ENCODE data around the gene TMEM233. TPM values are rescaled to one million over a fixed set of nuclear protein-coding genes. Genes with fewer than 3 reads are reported as not detected.
A peak's percentile ranks its signal among the peaks of the same experiment; 100 is the strongest.

Gene TMEM233
- total and polyA plus RNA-seq, 9 of the 15 experiments (the other 6 are each of a cell fraction or from before 2014, with no cell fraction given): 0.04 to 0.17 (median 0.07) TPM; not detected in 2

DNA sequence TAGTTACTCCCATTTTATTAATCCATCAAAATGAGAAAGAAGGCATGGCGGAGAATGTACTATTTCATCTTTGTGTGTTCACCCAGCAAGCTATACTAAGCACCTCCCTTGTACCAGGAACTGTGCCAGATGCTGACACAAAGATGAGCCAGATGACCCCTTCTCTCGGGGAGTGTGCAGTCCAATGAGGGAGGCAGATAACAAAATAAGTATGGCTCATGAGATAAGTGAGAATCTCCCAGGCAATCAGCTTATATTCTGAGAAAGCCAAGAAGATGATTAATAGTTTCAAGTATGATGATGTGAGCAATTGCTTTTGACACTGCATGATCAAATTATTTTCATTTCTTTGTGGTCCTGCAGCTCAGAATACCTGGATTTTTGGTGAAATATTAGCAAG is 1.3 kb upstream of the TMEM233 start (continued):
- TF ChIP-seq, protein P1, sequence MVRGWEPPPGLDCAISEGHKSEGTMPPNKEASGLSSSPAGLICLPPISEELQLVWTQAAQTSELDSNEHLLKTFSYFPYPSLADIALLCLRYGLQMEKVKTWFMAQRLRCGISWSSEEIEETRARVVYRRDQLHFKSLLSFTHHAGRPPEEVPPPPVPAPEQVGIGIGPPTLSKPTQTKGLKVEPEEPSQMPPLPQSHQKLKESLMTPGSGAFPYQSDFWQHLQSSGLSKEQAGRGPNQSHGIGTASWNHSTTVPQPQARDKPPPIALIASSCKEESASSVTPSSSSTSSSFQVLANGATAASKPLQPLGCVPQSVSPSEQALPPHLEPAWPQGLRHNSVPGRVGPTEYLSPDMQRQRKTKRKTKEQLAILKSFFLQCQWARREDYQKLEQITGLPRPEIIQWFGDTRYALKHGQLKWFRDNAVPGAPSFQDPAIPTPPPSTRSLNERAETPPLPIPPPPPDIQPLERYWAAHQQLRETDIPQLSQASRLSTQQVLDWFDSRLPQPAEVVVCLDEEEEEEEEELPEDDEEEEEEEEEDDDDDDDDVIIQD (CRISPR knock-in tag; IDR thresholded peaks at IDR 0.05): no peak
- TF ChIP-seq, protein P2, sequence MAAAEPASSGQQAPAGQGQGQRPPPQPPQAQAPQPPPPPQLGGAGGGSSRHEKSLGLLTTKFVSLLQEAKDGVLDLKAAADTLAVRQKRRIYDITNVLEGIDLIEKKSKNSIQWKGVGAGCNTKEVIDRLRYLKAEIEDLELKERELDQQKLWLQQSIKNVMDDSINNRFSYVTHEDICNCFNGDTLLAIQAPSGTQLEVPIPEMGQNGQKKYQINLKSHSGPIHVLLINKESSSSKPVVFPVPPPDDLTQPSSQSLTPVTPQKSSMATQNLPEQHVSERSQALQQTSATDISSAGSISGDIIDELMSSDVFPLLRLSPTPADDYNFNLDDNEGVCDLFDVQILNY (CRISPR knock-in tag; IDR thresholded peaks at IDR 0.05): no peak
- TF ChIP-seq PYGO2 (tag; IDR thresholded peaks at IDR 0.05) (0 out of 2 replicates have a peak, but pooled peaks have one; percentile 14), DMBX1 (CRISPR knock-in tag; IDR thresholded peaks at IDR 0.05; ENCODE audit: borderline replicate concordance) (no peak), HDAC1 (IDR thresholded peaks at IDR 0.05) (peak in 1 of 2 experiments; percentile 42; a peak in 1 of 4 replicates), NFRKB (IDR thresholded peaks at IDR 0.05; ENCODE audit: low read depth) (no peak), RBM22 (IDR thresholded peaks at IDR 0.05; ENCODE audit: low read depth, low read length, poor library complexity, severe bottlenecking) (no peak), ZNF507 (tag; conservative IDR thresholded peaks at IDR 0.05) (no peak), RBM34 (IDR thresholded peaks at IDR 0.05; ENCODE audit: borderline replicate concordance, insufficient read depth, low read length) (no peak), HNRNPH1 (optimal IDR thresholded peaks at IDR 0.05; ENCODE audit: low read depth, low read length) (no peak), RBBP5 (IDR thresholded peaks at IDR 0.05; ENCODE audit: borderline replicate concordance, insufficient read depth, low read length, poor library complexity, severe bottlenecking) (no peak), ZNF24 (IDR thresholded peaks at IDR 0.05) (no peak), ZNF444 (CRISPR knock-in tag; IDR thresholded peaks at IDR 0.05) (no peak), MEF2A (IDR thresholded peaks at IDR 0.05; ENCODE audit: control insufficient read depth, low read depth, low read length) (no peak), ZNF57 (CRISPR knock-in tag; IDR thresholded peaks at IDR 0.05) (no peak), XRCC5 (IDR thresholded peaks at IDR 0.05; ENCODE audit: low read depth, low read length) (no peak)
- TF ChIP-seq, protein P3, sequence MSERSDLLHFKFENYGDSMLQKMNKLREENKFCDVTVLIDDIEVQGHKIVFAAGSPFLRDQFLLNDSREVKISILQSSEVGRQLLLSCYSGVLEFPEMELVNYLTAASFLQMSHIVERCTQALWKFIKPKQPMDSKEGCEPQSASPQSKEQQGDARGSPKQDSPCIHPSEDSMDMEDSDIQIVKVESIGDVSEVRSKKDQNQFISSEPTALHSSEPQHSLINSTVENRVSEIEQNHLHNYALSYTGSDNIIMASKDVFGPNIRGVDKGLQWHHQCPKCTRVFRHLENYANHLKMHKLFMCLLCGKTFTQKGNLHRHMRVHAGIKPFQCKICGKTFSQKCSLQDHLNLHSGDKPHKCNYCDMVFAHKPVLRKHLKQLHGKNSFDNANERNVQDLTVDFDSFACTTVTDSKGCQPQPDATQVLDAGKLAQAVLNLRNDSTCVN (CRISPR knock-in tag; IDR thresholded peaks at IDR 0.05): no peak
- TF ChIP-seq, protein P4, sequence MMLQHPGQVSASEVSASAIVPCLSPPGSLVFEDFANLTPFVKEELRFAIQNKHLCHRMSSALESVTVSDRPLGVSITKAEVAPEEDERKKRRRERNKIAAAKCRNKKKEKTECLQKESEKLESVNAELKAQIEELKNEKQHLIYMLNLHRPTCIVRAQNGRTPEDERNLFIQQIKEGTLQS (IDR thresholded peaks at IDR 0.05): peak; percentile 47; the same call in 1 of the 2 replicates
- TF ChIP-seq, protein P4 (CRISPR knock-in tag; conservative IDR thresholded peaks at IDR 0.05): no peak
- TF ChIP-seq, protein P5, sequence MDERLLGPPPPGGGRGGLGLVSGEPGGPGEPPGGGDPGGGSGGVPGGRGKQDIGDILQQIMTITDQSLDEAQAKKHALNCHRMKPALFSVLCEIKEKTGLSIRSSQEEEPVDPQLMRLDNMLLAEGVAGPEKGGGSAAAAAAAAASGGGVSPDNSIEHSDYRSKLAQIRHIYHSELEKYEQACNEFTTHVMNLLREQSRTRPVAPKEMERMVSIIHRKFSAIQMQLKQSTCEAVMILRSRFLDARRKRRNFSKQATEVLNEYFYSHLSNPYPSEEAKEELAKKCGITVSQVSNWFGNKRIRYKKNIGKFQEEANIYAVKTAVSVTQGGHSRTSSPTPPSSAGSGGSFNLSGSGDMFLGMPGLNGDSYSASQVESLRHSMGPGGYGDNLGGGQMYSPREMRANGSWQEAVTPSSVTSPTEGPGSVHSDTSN (CRISPR knock-in tag; IDR thresholded peaks at IDR 0.05; ENCODE audit: low read depth): no peak
- TF ChIP-seq, protein P5 (tag; conservative IDR thresholded peaks at IDR 0.05; ENCODE audit: low read depth): peak; percentile 90
- TF ChIP-seq, protein P6, sequence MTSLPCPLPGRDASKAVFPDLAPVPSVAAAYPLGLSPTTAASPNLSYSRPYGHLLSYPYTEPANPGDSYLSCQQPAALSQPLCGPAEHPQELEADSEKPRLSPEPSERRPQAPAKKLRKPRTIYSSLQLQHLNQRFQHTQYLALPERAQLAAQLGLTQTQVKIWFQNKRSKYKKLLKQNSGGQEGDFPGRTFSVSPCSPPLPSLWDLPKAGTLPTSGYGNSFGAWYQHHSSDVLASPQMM (CRISPR knock-in tag; IDR thresholded peaks at IDR 0.05): no peak

All from K562 (cell line).